HUES64 (cell line): Measurements from ENCODE around the gene SIX2.

Experiments used
- H3K27ac ChIP-seq: 2 replicates; pipeline ENCODE4 v1.7.0; 2013; ENCODE audit warnings: low read depth, low read length, inconsistent platforms
- H3K27me3 ChIP-seq: 2 replicates; pipeline ENCODE4 v1.6.1; 2013; ENCODE audit warnings: mild to moderate bottlenecking, low read length; ENCODE audit not compliant: insufficient read depth
- H3K36me3 ChIP-seq: 2 replicates; pipeline ENCODE4 v1.6.1; 2013; ENCODE audit warnings: mild to moderate bottlenecking, low read length; ENCODE audit not compliant: insufficient read depth
- H3K4me1 ChIP-seq: 2 replicates; pipeline ENCODE4 v1.6.1; 2013; ENCODE audit warnings: mild to moderate bottlenecking, low read length, moderate library complexity; ENCODE audit not compliant: insufficient read depth
- H3K4me3 ChIP-seq: 2 replicates; pipeline ENCODE4 v1.5.1; 2013; ENCODE audit warnings: mild to moderate bottlenecking, low read length, moderate library complexity
- H3K9ac ChIP-seq: 2 replicates; pipeline ENCODE4 v1.6.1; 2013; ENCODE audit warnings: mild to moderate bottlenecking, low read depth, low read length
- H3K9me3 ChIP-seq: 2 replicates; pipeline ENCODE4 v1.6.1; 2013; ENCODE audit warnings: low read depth, low read length; ENCODE audit not compliant: insufficient read depth
- WGBS: fragments of 150-250, 120-280 bp; methylation state at CpG from one replicate; pipeline ENCODE4 v1.1.7; 2013; ENCODE audit warnings: missing lambda C conversion rate; 5-methylcytosine and 5-hydroxymethylcytosine counted together

The SIX2 gene

GRCh38 chr2:45000341-45000901 is 8.8 kb downstream of the SIX2 start:
- H3K9me3 ChIP-seq, result no peaks in the 10 kb centered on the region
- peaks cover 8% of the 10 kb centered on the region for H3K4me1 ChIP-seq
- H3K27me3 ChIP-seq, result peaks cover 99% of the 10 kb centered on the region
- WGBS, result 3% methylated on average over 36 of the region's 36 CpGs
- H3K27ac ChIP-seq, result no peak overlapping the region
- H3K4me3 ChIP-seq, result peak overlapping the region; percentile 39
- no peaks in the 10 kb centered on the region for H3K36me3 ChIP-seq
- H3K9ac ChIP-seq, result no peak overlapping the region

- peaks cover 99% of the 10 kb centered on the region for H3K27me3 ChIP-seq
- H3K36me3 ChIP-seq, result no peaks in the 10 kb centered on the region
- no peaks in the 10 kb centered on the region for H3K9me3 ChIP-seq
- H3K4me1 ChIP-seq, result peaks cover 7% of the 10 kb centered on the region; the same call in 1 of the 2 replicates
- H3K9ac ChIP-seq, result no peak overlapping the region
- H3K4me3 ChIP-seq, result no peak overlapping the region
- no peak overlapping the region for H3K27ac ChIP-seq
- 80% methylated on average over 10 of the region's 10 CpGs for WGBS
These were observed 9.7 kb downstream of the SIX2 start for GRCh38 chr2:44999540-44999939.

GRCh38 chr2:44997963-44998362 is 11.3 kb downstream of the SIX2 start:
- H3K36me3 ChIP-seq, result no peaks in the 10 kb centered on the region
- H3K9me3 ChIP-seq, result no peaks in the 10 kb centered on the region
- H3K4me1 ChIP-seq, result no peaks in the 10 kb centered on the region
- H3K27ac ChIP-seq, result no peak overlapping the region
- H3K27me3 ChIP-seq, result peaks cover 95% of the 10 kb centered on the region
- H3K4me3 ChIP-seq, result no peak overlapping the region
- H3K9ac ChIP-seq, result no peak overlapping the region
- WGBS, result 86% methylated on average over 1 of the region's 1 CpG

- Histone ChIP-seq H3K27ac (no peak overlapping the region), H3K36me3 (no peaks in the 10 kb centered on the region), H3K9ac (no peak overlapping the region), H3K27me3 (peaks cover 79% of the 10 kb centered on the region), H3K9me3 (no peaks in the 10 kb centered on the region; the same call in 1 of the 2 replicates), H3K4me1 (no peaks in the 10 kb centered on the region), H3K4me3 (no peak overlapping the region)
- WGBS, result 76% methylated on average over 6 of the region's 6 CpGs
These were observed 12.9 kb downstream of the SIX2 start for GRCh38 chr2:44996356-44996755.

GRCh38 chr2:44994377-44994776 is 14.9 kb downstream of the SIX2 start:
- H3K27ac ChIP-seq, result no peak overlapping the region

DNA sequence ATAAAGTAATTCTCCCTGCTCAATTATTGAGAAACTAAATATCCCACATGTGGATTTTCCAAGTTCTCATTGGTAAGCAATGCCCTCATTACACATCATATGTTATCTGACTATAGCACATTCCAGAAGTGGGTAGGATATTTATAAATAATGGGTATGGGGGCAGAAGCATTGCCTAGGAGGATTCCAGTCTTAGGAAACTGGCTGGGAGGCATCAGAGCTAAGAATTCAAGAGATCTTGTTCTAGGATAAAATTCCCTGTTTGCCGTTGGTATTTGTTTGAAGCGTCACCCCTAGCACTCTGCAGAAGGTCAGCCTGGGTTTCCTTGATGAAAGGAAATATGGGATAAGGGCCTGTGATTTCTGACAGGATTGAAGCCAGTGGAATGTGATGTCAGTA is 20.1 kb downstream of the SIX2 start:
- no peaks in the 10 kb centered on the region for H3K36me3 ChIP-seq
- H3K4me3 ChIP-seq, result no peak overlapping the region
- H3K9ac ChIP-seq, result no peak overlapping the region
- no peak overlapping the region for H3K27ac ChIP-seq
- peaks cover 3% of the 10 kb centered on the region; the same call in 1 of the 2 replicates for H3K9me3 ChIP-seq
- peaks cover 10% of the 10 kb centered on the region for H3K27me3 ChIP-seq
- H3K4me1 ChIP-seq, result no peaks in the 10 kb centered on the region
- 97% methylated on average over 2 of the region's 2 CpGs for WGBS

More at GRCh38 chr2:44994377-44994776, 14.9 kb downstream of the SIX2 start:
- H3K36me3 ChIP-seq, result no peaks in the 10 kb centered on the region
- H3K4me3 ChIP-seq, result no peak overlapping the region
- H3K4me1 ChIP-seq, result no peaks in the 10 kb centered on the region
- peaks cover 62% of the 10 kb centered on the region for H3K27me3 ChIP-seq
- H3K9me3 ChIP-seq, result no peaks in the 10 kb centered on the region; the same call in 1 of the 2 replicates
- no peak overlapping the region for H3K9ac ChIP-seq
- WGBS, result 100% methylated on average over 1 of the region's 1 CpG

GRCh38 chr2:44983836-44984604 is 25.2 kb downstream of the SIX2 start:
- Histone ChIP-seq H3K27ac (no peak overlapping the region), H3K9ac (no peak overlapping the region), H3K36me3 (no peaks in the 10 kb centered on the region), H3K27me3 (no peaks in the 10 kb centered on the region), H3K9me3 (peaks cover 3% of the 10 kb centered on the region; the same call in 1 of the 2 replicates), H3K4me1 (peaks cover 10% of the 10 kb centered on the region; the same call in 1 of the 2 replicates), H3K4me3 (no peak overlapping the region)
- 92% methylated on average over 8 of the region's 9 CpGs for WGBS

GRCh38 chr2:44981714-44982108 is 27.5 kb downstream of the SIX2 start:
- H3K9me3 ChIP-seq, result no peaks in the 10 kb centered on the region
- H3K4me1 ChIP-seq, result peaks cover 10% of the 10 kb centered on the region; the same call in 1 of the 2 replicates
- WGBS, result 17% methylated on average over 14 of the region's 14 CpGs
- H3K27me3 ChIP-seq, result no peaks in the 10 kb centered on the region
- no peak overlapping the region for H3K27ac ChIP-seq
- no peak overlapping the region for H3K9ac ChIP-seq
- no peaks in the 10 kb centered on the region for H3K36me3 ChIP-seq
- no peak overlapping the region for H3K4me3 ChIP-seq

- Histone ChIP-seq H3K27me3 (no peaks in the 10 kb centered on the region), H3K9me3 (no peaks in the 10 kb centered on the region), H3K9ac (no peak overlapping the region), H3K27ac (no peak overlapping the region), H3K4me1 (peaks cover 13% of the 10 kb centered on the region; the same call in 1 of the 2 replicates), H3K4me3 (no peak overlapping the region), H3K36me3 (no peaks in the 10 kb centered on the region)
- whole genome bisulfite sequencing, result 72% methylated on average over 9 of the region's 9 CpGs
These were observed 28.2 kb downstream of the SIX2 start for GRCh38 chr2:44980751-44981713.

GRCh38 chr2:44979581-44979980 is 29.7 kb downstream of the SIX2 start:
- Histone ChIP-seq H3K4me3 (no peak overlapping the region), H3K36me3 (no peaks in the 10 kb centered on the region), H3K27ac (no peak overlapping the region), H3K27me3 (no peaks in the 10 kb centered on the region), H3K4me1 (peaks cover 20% of the 10 kb centered on the region; the same call in 1 of the 2 replicates), H3K9ac (no peak overlapping the region), H3K9me3 (no peaks in the 10 kb centered on the region)
- WGBS, result 88% methylated on average over 11 of the region's 11 CpGs
